ENCODE data around the gene SNX4. TPM values are rescaled to one million over a fixed set of nuclear protein-coding genes. Genes with fewer than 3 reads are reported as not detected.

SNX4 gene
- total RNA-seq, 1 experiment from 2014 or later, result 23.2 TPM

DNA sequence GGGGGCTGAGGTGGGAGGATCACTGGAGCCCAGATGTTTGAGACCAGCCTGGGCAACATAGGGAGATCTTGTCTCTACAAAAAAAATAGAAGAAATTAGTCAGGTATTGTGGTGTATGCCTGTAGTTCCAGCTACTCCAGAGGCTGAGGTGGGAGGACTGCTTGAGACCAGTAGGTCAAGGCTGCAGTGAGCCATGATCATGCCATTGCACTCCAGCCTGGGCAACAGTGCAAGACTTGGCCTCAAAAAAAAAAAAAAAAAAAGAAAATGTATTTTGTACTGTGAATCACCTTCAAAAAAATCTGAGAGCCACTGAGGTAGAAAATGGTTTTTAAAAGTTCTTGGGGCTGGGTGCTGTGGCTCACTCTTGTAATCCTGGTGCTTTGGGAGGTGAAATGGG is 4.6 kb downstream of the SNX4 start (continued):
- no peak for TF ChIP-seq CDX4 (CRISPR knock-in tag; IDR thresholded peaks at IDR 0.05; ENCODE audit: borderline replicate concordance)
- TF ChIP-seq RORB (CRISPR knock-in tag; IDR thresholded peaks at IDR 0.05), result no peak
- no peak for TF ChIP-seq ERG (CRISPR knock-in tag; IDR thresholded peaks at IDR 0.05)
- no peak for TF ChIP-seq FOXJ3 (CRISPR knock-in tag; IDR thresholded peaks at IDR 0.05; ENCODE audit: borderline replicate concordance)
- TF ChIP-seq CBFB (CRISPR knock-in tag; IDR thresholded peaks at IDR 0.05; ENCODE audit: low read depth), result no peak

DNA sequence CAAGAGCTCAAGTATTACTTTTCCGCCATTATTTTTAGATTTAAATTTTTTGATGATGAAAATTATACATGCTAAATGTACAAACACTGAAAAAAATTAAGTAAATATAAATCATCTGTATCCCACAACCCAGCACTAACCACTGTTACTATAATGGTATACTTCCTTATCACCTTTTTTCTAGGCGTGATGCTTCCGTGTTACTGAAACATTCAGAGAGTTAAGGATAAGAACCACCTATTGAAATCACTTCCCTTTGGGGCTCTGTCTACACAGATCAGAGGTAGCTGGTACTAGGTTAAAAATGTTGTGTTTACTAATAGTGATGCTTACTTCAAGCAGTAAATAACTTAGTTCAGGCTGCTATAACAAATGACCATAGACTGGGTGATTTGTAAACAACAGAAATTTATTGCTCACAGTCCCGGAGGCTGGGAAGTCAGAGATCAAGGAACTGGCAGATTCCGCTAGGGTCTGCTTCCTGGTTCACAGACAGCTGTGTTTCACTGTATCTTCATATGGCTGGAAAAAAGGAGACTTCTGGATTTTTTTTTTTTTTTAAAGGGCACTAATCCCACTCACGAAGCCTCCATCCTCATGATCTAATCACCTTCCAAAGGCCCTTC is 6.4 kb downstream of the SNX4 start:
- DNase-seq (ENCODE audit: low spot score) (no peak), ATAC-seq (no peak)
- H3K27me3 Mint-ChIP-seq (ENCODE audit: low read depth), result no peaks in the 10 kb centered on the region
- POLR2A ChIA-PET, result no interaction called here
- H3K27ac Mint-ChIP-seq, result no peak overlapping the region
- 0 out of 2 replicates have a peak, but pooled peaks cover 3% of the 10 kb centered on the region for H3K9me3 Mint-ChIP-seq
- no peak overlapping the region for H3K4me3 Mint-ChIP-seq
- TF ChIP-seq ZNF416 (CRISPR knock-in tag; IDR thresholded peaks at IDR 0.05) (no peak), ZSCAN18 (CRISPR knock-in tag; IDR thresholded peaks at IDR 0.05) (no peak), SOX15 (CRISPR knock-in tag; IDR thresholded peaks at IDR 0.05) (no peak)
- peaks cover 14% of the 10 kb centered on the region for H3K36me3 Mint-ChIP-seq
- CTCF ChIA-PET, result no interaction called here
- no peaks in the 10 kb centered on the region for H3K4me1 Mint-ChIP-seq

DNA sequence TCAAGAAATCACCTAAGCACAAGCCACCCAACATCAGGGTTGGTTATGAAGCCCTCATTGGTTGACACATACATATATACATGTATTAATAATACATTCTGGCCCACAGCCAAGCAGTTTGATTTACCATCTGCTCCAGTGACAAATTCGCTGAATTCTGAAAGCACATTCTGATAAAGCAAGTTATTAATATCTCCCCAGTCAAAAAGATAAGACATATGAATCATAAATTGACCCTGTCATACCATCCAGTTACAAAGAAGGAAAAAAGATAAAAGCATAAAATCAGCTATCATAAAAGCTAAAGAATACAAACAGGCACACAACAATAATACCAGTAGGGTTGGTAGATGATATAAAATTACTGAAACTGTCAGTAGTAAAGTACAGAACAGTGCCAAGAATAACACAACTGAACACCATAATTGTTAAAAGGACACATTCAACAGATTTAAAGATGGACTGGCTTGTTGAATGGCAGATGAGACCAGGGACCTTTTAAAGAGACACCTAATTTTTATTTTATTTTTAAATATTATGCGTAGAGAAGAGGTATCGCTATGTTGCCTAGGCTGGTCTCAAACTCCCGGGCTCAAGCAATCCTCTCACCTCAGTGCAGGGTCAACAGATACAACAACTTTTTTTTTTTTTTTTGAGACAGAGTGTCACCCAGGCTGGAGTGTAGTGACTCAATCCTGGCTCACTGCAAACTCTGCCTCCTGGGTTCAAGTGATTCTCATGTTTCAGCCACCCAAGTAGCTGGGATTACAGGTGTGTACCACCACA is 7.7 kb downstream of the SNX4 start:
- DNase-seq (ENCODE audit: low spot score), result no peak
- no peak for ATAC-seq
- 0 out of 2 replicates have a peak, but pooled peaks cover 4% of the 10 kb centered on the region for H3K9me3 Mint-ChIP-seq
- no peak for TF ChIP-seq TEAD4 (CRISPR knock-in tag; IDR thresholded peaks at IDR 0.05)
- H3K36me3 Mint-ChIP-seq, result peaks cover 16% of the 10 kb centered on the region
- no peak overlapping the region; the same call in 1 of the 2 replicates for H3K27ac Mint-ChIP-seq
- no peak overlapping the region for H3K4me3 Mint-ChIP-seq
- no peaks in the 10 kb centered on the region for H3K27me3 Mint-ChIP-seq (ENCODE audit: low read depth)
- POLR2A ChIA-PET, result interaction anchor here (0.6 kb wide), 1 partner anchor 73 kb away, joined by 3 read pairs; no protein-coding TSS in a partner anchor
- H3K4me1 Mint-ChIP-seq, result no peaks in the 10 kb centered on the region
- CTCF ChIA-PET, result no interaction called here

GRCh38 chr3:125511420-125512118 is 8.4 kb downstream of the SNX4 start:
- Mint-ChIP-seq H3K9me3 (0 out of 2 replicates have a peak, but pooled peaks cover 4% of the 10 kb centered on the region), H3K4me1 (no peaks in the 10 kb centered on the region), H3K27ac (no peak overlapping the region; the same call in 1 of the 2 replicates), H3K36me3 (peaks cover 16% of the 10 kb centered on the region), H3K27me3 (ENCODE audit: low read depth) (no peaks in the 10 kb centered on the region), H3K4me3 (no peak overlapping the region)
- ChIA-PET CTCF (no interaction called here), POLR2A (interaction anchor here (0.6 kb wide), 1 partner anchor 74 kb away, joined by 3 read pairs; no protein-coding TSS in a partner anchor)
- DNase-seq (ENCODE audit: low spot score) (no peak), ATAC-seq (no peak)
- TF ChIP-seq ATF3 (CRISPR knock-in tag; conservative IDR thresholded peaks at IDR 0.05) (no peak), ZBTB21 (CRISPR knock-in tag; IDR thresholded peaks at IDR 0.05; ENCODE audit: borderline replicate concordance) (no peak), ZSCAN18 (CRISPR knock-in tag; IDR thresholded peaks at IDR 0.05) (no peak), FOXK1 (CRISPR knock-in tag; IDR thresholded peaks at IDR 0.05) (no peak), ZNF671 (CRISPR knock-in tag; IDR thresholded peaks at IDR 0.05) (no peak), ZNF232 (CRISPR knock-in tag; IDR thresholded peaks at IDR 0.05) (no peak), CBFB (CRISPR knock-in tag; IDR thresholded peaks at IDR 0.05; ENCODE audit: low read depth) (no peak), MXD4 (CRISPR knock-in tag; IDR thresholded peaks at IDR 0.05; ENCODE audit: borderline replicate concordance) (no peak), JUN (CRISPR knock-in tag; IDR thresholded peaks at IDR 0.05) (no peak), SMAD3 (CRISPR knock-in tag; IDR thresholded peaks at IDR 0.05; ENCODE audit: borderline replicate concordance) (no peak), SMAD4 (CRISPR knock-in tag; IDR thresholded peaks at IDR 0.05) (no peak), PRDM15 (CRISPR knock-in tag; IDR thresholded peaks at IDR 0.05) (no peak), FOXJ3 (CRISPR knock-in tag; IDR thresholded peaks at IDR 0.05; ENCODE audit: borderline replicate concordance) (no peak)

All from WTC11 (cell line).